GM19351 (cell line): Measurements from ENCODE around the gene FANCL.
"Not testable (repeated sequence)": the region's sequence is repeated elsewhere in the genome, so short reads cannot be mapped to it uniquely, and the experiment has no call there.

Experiments used
- ATAC-seq: cut with Tn5 transposase; IDR thresholded peaks from one replicate; pipeline ENCODE4 v1.9.1; 2021; ENCODE audit warnings: mild to moderate bottlenecking, moderate library complexity; ENCODE audit not compliant: unreplicated experiment

The FANCL gene

DNA sequence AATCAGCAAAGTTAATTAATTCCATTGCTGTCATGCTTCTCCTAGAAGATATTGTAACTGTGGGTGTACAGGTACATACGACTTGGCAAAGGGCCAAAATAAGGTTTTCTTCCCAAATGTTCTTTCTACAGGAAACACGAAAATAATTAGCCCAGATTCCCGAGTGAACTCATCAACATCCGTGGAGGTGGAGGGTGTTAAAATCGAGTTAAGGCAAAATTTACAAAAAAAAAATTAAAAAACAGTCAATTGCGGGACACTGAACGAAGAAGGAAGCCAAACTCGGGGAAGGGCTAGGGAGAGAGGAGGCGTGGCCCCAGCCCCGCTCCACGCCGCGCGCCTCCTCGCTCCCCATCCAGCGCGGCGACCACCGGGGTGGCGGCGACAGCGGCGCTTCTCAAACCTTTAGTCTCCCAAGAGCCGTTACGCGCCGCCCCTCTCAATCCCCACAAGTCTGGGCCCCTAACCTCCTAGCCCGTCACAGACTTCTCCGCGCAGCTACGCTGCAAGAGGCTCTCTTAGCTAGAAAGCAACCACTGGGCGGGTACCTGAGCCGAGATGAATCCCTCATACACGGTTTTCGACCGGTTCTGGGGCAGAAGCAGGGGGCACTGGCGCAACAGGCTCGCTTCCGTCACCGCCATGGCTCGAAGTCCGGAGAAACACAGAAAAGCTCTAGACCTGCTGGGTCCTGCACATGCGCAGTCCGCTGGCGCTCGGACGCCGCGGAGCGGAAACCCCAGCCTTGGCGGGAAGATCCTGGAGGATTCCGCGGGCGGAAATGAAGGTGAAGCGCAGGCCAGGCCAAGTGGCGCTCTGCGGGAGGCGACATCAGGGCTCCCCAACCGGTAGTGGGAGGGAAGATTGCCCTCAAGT, at the start of gene FANCL:
Gene FANCL (minus strand): TSS at position 656 of the 876 bp plus-strand sequence. CDS start 12 bp downstream, at position 644.
- ATAC-seq, result peak; percentile 72

DNA sequence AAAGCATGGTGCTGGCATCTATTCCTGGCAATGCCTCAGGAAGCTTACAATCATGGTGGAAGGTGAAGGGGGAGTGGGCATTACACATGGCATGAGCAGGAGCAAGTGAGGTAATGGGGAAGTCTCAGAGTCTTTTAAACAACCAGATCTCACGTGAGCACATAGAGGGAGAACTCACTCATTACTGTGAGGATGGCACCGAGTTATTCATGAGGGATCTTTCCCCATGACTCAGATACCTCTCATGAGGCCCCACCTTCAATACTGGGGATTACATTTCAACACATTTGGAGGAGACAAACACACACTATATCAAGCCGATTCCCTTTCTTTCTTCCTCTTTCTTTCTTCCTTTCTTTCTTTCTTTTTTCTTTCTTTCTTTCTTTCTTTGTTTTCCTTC, 47.9 kb upstream of the FANCL start:
- no peak for ATAC-seq

GRCh38 chr2:58283931-58284330, 42.8 kb upstream of the FANCL start:
- no peak for ATAC-seq

GRCh38 chr2:58275144-58275543, 34.0 kb upstream of the FANCL start:
- ATAC-seq, result not testable (repeated sequence)

- ATAC-seq, result no peak
Observed at GRCh38 chr2:58271826-58272225, 30.7 kb upstream of the FANCL start.

DNA sequence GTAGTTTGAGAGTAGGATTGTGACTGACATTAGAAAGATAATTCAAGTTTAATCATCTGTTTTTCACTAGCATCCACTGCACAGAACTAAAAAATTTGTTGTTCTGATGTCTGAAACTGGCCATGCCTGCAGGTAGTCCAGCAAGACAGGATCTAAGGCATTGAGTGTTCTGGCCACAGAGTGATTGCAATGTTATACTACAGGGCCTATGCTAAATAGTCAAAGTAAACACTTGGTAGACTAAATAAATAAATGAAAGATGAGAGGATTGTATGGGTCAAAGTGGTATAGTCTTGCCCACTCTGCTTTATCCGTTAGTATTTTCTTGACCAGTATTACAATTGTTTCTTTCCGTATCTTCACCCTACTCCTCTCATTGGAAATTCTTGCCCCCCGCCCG, 27.6 kb upstream of the FANCL start:
- no peak for ATAC-seq

GRCh38 chr2:58266211-58266610, 25.1 kb upstream of the FANCL start:
- ATAC-seq, result no peak

DNA sequence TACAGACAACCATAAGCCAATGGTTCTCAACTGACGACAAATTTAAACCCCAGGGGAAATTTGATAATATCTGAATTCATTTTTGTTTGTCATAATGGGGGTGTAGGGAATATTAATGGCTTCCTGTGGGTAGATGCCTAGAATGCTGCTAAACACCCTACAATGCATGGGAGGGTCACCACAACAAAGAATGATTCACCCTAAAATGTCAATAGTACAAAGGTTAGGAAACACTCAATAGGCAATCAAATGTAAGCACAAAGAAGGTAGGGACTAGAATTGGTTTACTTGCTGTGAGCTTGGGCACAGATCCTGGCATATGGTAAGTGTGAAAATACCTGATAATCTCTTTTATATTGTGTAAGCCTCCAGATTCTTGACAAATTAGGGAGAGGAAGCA, 20.1 kb upstream of the FANCL start:
- no peak for ATAC-seq

DNA sequence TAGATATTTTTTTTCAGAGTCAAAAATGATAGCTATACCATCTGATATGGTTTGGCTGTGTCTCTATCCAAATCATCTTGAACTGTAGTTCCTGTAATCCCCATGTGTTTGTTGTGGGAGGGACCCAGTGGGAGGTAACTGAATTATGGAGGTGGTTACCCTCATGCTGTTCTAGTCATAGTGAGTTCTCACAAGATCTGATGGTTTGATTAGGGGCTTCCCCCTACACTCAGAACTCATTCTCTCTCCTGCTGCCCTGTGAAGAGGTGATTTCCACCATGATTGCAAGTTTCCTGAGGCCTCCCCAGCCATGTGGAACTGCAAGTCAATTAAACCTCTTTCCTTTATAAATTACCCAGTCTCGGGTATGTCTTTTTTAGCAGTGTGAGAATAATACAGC, 17.3 kb upstream of the FANCL start:
- ATAC-seq, result peak; percentile 70

GRCh38 chr2:58251331-58252201, 10.4 kb upstream of the FANCL start:
- ATAC-seq, result not testable (repeated sequence)

- ATAC-seq, result no peak
Observed at GRCh38 chr2:58241546-58241864, 380 bp upstream of the FANCL start.

DNA sequence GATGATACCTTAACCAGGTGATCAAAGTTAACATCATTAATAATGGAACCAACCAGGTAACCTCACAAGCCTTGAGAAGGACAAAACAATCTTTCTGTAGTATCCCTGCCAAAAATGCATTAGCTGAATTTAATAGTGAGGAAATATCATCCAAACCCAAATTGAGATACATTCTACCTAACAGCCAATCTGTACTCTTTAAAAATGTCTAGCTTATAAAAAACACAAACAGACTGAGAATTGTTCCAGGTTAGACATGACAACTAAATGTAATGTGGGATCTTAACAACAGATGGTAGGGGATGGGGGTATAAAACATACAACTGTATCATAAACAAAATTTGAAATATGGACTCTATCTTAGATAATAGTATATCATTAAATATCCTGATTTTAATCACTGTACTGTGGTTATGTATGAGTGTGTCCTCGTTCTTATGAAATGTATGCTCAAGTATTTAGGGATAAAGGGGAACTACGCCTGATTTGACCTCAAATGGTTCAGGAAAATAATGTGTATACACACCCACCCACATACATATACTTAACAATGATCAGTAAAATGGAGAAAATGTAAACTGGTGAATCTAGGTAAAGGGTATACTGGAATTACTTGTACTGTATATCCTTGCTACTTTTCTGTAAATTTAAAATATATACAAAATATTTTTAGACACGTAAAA, 1.7 kb downstream of the FANCL start:
- no peak for ATAC-seq

DNA sequence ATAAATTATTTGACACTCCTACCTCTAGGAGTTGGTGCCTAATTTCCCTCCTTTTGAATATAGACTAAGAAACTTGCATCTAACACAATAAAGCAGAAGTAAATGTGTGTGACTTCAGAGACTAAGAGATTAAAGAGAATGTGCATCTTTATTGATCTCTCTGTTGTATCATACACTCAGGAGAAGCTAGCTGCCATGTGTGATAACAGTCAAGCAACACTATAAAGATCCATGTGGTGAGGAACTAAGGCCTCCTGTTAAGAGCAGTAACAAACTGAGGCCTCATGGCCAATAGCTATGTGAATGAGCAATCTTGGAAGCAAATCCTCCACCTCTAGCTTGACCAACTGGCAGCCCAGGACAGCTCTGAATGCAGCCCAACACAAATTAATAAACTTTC, 3.4 kb downstream of the FANCL start:
- ATAC-seq, result no peak

DNA sequence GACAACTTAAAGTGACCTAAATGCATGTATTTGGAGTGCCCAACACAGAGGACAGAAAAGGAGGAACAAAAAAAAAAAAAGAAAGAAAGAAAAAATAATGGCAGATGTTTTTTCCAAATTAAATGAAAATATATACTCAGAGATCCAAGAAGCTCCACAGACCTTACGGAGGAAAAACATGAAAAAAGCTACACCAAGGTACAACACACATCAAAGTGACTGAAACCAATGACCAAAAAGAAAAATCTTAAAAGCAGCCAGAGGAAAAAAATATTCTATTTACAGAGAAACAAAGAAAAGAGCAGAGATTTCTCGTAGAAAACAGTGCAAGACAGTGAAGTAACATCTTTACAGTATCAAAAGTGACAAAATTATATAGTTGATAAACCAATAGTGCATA, 5.1 kb downstream of the FANCL start:
- no peak for ATAC-seq

DNA sequence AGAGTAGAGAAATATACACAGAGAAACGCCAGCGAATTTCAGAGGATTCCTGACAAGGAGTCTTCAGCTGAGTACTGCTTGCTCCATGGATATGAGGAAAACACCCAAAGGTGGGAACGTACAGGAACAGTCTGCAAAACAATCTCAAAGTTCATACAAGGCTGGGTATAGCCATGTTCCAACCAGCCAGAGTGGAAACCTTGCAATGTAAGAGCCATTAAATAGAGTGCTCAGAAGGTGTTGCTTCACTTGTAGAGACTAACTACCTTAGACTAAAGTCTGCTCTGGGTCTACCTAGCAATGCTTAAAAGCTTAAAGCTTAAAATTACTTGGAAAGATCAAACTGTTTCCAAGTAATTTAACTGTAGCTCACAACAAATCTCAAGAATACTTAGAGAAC, 6.0 kb downstream of the FANCL start:
- ATAC-seq, result no peak

DNA sequence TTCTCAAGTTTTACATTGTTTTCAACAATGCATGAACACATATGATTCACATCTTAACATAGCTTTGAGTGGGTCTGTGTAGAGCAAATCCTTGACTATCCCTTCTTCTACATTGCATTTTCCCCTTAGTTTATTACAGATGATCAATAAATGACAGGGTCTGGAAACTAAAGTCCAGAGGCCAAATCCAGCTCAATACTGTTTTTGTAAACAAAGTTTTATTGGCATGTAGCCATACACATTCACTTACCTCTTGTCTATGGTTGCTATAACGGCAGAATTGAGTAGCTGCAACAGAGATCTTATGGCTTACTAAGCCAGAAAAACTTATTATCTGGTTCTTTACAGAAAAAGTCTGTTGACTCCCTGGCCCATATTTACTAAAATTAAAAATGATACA, 12.8 kb downstream of the FANCL start:
- no peak for ATAC-seq

- no peak for ATAC-seq
Observed at GRCh38 chr2:58227171-58227917, 13.8 kb downstream of the FANCL start.

- no peak for ATAC-seq
Observed at GRCh38 chr2:58221909-58222308, 19.2 kb downstream of the FANCL start.

DNA sequence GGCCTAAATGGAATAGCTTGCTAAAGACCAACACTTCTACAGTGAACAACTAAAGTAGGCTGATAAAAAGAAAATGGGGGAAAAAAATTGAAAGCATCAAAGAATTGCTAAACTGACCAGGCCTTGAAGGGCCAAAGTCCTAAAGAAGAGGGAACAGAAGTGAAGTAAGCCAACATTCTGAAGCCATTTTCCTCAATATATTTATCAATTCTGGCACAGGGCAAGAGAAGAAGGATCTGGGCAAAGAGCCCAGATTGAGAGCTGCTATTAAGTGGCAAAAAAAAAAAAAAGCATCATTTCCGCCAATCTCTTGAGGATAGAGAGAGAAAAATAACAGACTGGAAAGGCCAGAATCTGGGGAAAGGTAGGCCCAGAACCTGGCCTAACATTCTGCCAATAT, 25.7 kb downstream of the FANCL start:
- ATAC-seq, result no peak

DNA sequence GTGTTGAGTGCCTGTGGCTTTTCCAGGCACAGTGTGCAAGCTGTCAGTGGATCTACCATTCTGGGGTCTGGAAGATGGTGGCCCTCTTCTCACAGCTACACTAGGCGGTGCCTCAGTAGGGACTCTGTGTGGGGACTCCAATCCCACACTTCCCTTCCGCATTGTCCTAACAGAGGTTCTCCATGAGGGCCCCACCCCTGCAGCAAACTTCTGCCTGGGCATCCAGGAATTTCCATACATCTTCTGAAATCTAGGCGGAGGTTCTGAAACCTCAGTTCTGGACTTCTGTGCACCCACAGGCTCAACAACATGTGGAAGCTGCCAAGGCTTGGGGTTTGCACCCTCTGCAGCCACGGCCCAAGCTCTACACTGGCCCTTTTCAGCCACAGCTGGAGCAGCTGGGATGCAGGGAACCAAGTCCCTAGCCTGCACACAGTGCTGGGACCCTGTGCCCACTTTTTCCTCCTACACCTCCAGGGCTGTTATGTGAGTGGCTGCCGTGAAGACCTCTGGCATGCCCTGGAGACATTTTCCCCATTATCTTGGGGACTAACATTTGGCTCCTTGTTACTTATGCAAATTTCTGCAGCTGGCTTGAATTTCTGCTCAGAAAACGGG, 30.1 kb downstream of the FANCL start:
- not testable (repeated sequence) for ATAC-seq
